ENCODE measurements around the gene MBTPS1. TPM values are rescaled to one million over a fixed set of nuclear protein-coding genes. Genes with fewer than 3 reads are reported as not detected.

Gene MBTPS1
- total and polyA plus RNA-seq, 3 donors from 2014 or later: 59.0 to 122 (median 104) TPM

- no peak for TF ChIP-seq POLR2A (IDR thresholded peaks at IDR 0.05)
- TF ChIP-seq, protein P1, sequence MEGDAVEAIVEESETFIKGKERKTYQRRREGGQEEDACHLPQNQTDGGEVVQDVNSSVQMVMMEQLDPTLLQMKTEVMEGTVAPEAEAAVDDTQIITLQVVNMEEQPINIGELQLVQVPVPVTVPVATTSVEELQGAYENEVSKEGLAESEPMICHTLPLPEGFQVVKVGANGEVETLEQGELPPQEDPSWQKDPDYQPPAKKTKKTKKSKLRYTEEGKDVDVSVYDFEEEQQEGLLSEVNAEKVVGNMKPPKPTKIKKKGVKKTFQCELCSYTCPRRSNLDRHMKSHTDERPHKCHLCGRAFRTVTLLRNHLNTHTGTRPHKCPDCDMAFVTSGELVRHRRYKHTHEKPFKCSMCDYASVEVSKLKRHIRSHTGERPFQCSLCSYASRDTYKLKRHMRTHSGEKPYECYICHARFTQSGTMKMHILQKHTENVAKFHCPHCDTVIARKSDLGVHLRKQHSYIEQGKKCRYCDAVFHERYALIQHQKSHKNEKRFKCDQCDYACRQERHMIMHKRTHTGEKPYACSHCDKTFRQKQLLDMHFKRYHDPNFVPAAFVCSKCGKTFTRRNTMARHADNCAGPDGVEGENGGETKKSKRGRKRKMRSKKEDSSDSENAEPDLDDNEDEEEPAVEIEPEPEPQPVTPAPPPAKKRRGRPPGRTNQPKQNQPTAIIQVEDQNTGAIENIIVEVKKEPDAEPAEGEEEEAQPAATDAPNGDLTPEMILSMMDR (IDR thresholded peaks at IDR 0.05): no peak
- no peak overlapping the region for H3K27ac ChIP-seq
- H3K4me3 ChIP-seq: no peak overlapping the region
- WGBS, 2 donors: 89 to 93% methylated on average over 11 of the region's 11 CpGs
- DNase-seq: no peak
- no peaks in the 10 kb centered on the region for H3K36me3 ChIP-seq (ENCODE audit: low read depth, missing control alignments)
- H3K27me3 ChIP-seq: no peaks in the 10 kb centered on the region
- H3K9me3 ChIP-seq: no peaks in the 10 kb centered on the region
- intact Hi-C loops (cut with DNase I; ENCODE audit: low total_unique reads): no loop called here
- H3K4me1 ChIP-seq: peaks cover 6% of the 10 kb centered on the region
Observed at GRCh38 chr16:84136331-84137125, 19.8 kb upstream of the MBTPS1 start.

- Histone ChIP-seq H3K4me1 (no peaks in the 10 kb centered on the region), H3K9me3 (no peaks in the 10 kb centered on the region), H3K27me3 (no peaks in the 10 kb centered on the region), H3K4me3 (no peak overlapping the region), H3K27ac (no peak overlapping the region), H3K36me3 (ENCODE audit: low read depth, missing control alignments) (no peaks in the 10 kb centered on the region)
- TF ChIP-seq POLR2A (IDR thresholded peaks at IDR 0.05): no peak
- TF ChIP-seq, protein P1 (IDR thresholded peaks at IDR 0.05): no peak
- WGBS, 2 donors: 73% methylated on average over 7 of the region's 7 CpGs
- intact Hi-C loops (cut with DNase I; ENCODE audit: low total_unique reads): no loop called here
- no peak for DNase-seq
Observed at GRCh38 chr16:84132527-84133285, 16.0 kb upstream of the MBTPS1 start.

DNA sequence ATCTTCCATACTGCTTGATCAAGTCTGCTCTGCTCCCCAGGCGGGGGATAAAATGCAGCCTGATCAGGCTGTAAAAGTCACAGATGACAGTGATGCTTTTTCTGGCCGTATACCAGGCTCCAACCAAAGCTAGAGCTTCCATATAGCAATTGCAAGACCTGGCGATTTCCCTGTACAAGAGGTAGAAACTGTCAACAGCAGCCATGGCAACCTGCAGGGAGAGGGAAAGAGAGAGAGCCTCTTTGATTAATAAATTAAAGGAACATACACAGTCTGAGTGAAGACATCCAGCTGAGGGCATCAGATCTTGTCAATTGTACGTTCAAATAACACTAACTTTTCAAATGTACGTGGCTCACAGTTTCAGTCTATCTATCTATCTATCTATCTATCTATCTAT is 14.4 kb upstream of the MBTPS1 start:
- no peak for TF ChIP-seq POLR2A (IDR thresholded peaks at IDR 0.05)
- TF ChIP-seq, protein P1 (IDR thresholded peaks at IDR 0.05): no peak
- no peak overlapping the region for H3K4me3 ChIP-seq
- H3K4me1 ChIP-seq: no peaks in the 10 kb centered on the region
- no peaks in the 10 kb centered on the region for H3K9me3 ChIP-seq
- H3K36me3 ChIP-seq (ENCODE audit: low read depth, missing control alignments): no peaks in the 10 kb centered on the region
- no peak overlapping the region for H3K27ac ChIP-seq
- WGBS, 2 donors: 78 to 89% methylated on average over 5 of the region's 5 CpGs
- intact Hi-C loops (cut with DNase I; ENCODE audit: low total_unique reads): no loop called here
- H3K27me3 ChIP-seq: no peaks in the 10 kb centered on the region
- no peak for DNase-seq

DNA sequence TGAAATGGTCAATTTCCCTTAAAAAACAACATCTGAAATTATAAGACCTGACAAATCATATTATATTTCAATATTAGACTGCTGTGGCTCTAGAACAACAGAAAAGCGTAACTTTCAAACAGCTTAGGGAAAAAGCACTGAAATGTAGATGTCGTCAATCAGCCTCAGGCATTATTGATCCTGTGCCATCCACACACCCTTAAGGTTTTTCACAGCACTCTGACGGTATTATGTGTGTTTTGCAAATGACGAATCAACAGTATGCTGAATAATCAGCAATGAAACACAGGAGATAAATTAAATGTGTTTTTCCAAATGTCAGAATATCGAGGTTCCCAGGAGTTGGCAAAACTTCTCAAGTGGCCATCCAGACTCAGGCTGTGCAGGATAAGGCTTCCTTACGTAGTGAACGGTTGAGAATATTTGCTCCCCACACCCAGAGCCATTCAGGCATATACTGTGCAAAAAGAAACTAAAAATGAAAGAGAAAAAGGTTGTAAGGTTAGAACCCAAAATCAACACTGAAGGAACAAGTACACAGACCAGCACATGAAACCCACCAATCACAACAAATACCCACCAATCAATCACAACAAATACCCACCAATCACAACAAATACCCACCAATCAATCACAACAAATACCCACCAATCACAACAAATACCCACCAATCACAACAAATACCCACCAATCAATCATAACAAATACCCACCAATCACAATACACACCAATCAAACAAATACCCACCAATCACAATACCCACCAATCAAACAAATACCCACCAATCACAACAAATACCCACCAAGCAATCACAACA is 7.7 kb upstream of the MBTPS1 start:
- H3K36me3 ChIP-seq (ENCODE audit: low read depth, missing control alignments): no peaks in the 10 kb centered on the region
- intact Hi-C loops (cut with DNase I; ENCODE audit: low total_unique reads): no loop called here
- H3K4me3 ChIP-seq: no peak overlapping the region
- H3K4me1 ChIP-seq: no peaks in the 10 kb centered on the region
- H3K27me3 ChIP-seq: no peaks in the 10 kb centered on the region
- DNase-seq: no peak
- no peak overlapping the region for H3K27ac ChIP-seq
- TF ChIP-seq POLR2A (IDR thresholded peaks at IDR 0.05): no peak
- TF ChIP-seq, protein P1 (IDR thresholded peaks at IDR 0.05): no peak
- no peaks in the 10 kb centered on the region for H3K9me3 ChIP-seq
- WGBS, 2 donors: 92 to 94% methylated on average over 7 of the region's 7 CpGs
